ENCODE data around the gene MAEA. TPM values are rescaled to one million over a fixed set of nuclear protein-coding genes. Genes with fewer than 3 reads are reported as not detected.

MAEA gene
- total RNA-seq, 2 experiments from 2014 or later = 61.5 to 63.2 TPM

DNA sequence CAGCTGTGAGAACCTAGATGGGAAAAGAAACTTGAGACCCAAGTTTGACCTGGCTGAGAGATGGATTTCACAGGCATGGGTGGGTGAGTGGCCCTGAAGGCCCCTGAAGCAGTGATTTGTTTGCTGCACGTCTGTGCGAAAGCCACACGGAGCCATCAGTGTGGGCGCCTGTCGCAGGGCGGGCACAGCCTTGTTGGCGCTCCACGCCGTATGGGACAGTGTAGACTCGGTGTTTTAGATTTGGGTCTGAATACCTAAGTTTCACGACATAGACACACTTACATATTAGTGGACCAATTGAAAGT lies 35.4 kb downstream of the MAEA start:
- Histone ChIP-seq H3K4me1 (ENCODE audit: insufficient read depth, low read length) (peaks cover 45% of the 10 kb centered on the region), H3K9me3 (ENCODE audit: control insufficient read depth in 1 of 2, insufficient read depth in 1 of 2, low read length in 2 of 2) (no peaks in the 10 kb centered on the region), H3K4me3 (ENCODE audit: low read length) (no peak overlapping the region), H3K27ac (ENCODE audit: low read depth in 1 of 2, low read length in 2 of 2) (no peak overlapping the region), H3K27me3 (ENCODE audit: control insufficient read depth in 1 of 2, insufficient read depth in 2 of 2, low read length in 2 of 2) (no peaks in the 10 kb centered on the region), H3K36me3 (ENCODE audit: insufficient read depth, low read length) (peaks cover 69% of the 10 kb centered on the region)
- H3K4me1 Mint-ChIP-seq (ENCODE audit: low read depth) = peaks cover 12% of the 10 kb centered on the region
- ChIA-PET POLR2A (no interaction called here), CTCF (no interaction called here)
- intact Hi-C loops (cut with DNase I, micrococcal nuclease) = no loop called here
- H3K27me3 Mint-ChIP-seq = no peaks in the 10 kb centered on the region
- TF ChIP-seq, protein P1, sequence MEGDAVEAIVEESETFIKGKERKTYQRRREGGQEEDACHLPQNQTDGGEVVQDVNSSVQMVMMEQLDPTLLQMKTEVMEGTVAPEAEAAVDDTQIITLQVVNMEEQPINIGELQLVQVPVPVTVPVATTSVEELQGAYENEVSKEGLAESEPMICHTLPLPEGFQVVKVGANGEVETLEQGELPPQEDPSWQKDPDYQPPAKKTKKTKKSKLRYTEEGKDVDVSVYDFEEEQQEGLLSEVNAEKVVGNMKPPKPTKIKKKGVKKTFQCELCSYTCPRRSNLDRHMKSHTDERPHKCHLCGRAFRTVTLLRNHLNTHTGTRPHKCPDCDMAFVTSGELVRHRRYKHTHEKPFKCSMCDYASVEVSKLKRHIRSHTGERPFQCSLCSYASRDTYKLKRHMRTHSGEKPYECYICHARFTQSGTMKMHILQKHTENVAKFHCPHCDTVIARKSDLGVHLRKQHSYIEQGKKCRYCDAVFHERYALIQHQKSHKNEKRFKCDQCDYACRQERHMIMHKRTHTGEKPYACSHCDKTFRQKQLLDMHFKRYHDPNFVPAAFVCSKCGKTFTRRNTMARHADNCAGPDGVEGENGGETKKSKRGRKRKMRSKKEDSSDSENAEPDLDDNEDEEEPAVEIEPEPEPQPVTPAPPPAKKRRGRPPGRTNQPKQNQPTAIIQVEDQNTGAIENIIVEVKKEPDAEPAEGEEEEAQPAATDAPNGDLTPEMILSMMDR (IDR thresholded peaks at IDR 0.05) = no peak
- H3K36me3 Mint-ChIP-seq (ENCODE audit: low read depth) = peaks cover 43% of the 10 kb centered on the region
- no peak for ATAC-seq (ENCODE audit: poor library complexity)
- H3K9me3 Mint-ChIP-seq = no peaks in the 10 kb centered on the region
- no peak for DNase-seq
- H3K27ac Mint-ChIP-seq = no peak overlapping the region
- H3K4me3 Mint-ChIP-seq = no peak overlapping the region

DNA sequence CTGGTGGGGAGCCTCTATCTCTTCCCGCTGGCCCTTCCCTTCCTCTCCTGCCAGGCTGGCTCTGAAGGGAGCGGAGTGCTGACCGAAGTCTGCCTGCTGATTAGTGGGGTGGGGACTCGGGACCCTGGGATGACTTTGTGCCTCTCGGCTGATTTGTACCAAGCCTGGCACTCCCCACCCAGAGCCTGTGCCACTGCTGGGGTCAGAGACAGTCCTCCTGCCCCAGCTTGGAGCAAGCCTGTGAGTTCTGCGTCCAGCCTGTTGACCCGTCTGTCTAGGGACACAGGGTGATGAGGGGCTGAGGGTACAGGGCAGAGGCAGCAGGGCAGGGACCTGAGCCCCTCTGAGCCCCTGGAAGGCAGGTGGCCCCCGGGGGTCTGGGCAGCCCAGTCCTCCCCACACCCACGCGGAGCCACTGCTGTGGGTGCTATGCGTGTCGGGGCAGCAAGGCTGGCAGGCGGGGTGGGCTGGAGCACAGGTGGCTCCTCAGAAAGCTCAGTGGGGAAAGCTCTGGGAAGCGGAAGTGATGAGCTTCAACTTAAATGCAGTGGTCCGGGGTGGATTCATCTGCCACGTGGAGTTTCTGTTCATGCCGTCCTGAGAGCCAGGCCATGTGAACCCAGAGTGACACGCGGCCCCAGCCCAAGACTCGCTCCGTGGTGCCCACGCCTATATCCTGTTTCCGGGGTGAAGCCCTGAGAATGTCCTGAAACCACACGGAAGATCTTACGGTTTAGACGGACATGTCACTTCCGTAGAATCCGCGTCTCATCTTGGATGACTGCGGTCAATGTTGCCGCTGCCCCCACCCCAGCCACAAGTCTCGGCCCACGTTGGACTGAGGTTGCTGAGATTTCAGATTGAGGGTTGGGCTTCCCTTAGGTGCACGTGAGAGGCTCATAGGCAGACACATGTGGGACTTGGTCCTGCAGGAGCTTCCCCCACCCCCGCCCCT lies 36.3 kb downstream of the MAEA start:
- Mint-ChIP-seq H3K27me3 (no peaks in the 10 kb centered on the region), H3K4me3 (no peak overlapping the region)
- intact Hi-C loops (cut with DNase I, micrococcal nuclease) = no loop called here

DNA sequence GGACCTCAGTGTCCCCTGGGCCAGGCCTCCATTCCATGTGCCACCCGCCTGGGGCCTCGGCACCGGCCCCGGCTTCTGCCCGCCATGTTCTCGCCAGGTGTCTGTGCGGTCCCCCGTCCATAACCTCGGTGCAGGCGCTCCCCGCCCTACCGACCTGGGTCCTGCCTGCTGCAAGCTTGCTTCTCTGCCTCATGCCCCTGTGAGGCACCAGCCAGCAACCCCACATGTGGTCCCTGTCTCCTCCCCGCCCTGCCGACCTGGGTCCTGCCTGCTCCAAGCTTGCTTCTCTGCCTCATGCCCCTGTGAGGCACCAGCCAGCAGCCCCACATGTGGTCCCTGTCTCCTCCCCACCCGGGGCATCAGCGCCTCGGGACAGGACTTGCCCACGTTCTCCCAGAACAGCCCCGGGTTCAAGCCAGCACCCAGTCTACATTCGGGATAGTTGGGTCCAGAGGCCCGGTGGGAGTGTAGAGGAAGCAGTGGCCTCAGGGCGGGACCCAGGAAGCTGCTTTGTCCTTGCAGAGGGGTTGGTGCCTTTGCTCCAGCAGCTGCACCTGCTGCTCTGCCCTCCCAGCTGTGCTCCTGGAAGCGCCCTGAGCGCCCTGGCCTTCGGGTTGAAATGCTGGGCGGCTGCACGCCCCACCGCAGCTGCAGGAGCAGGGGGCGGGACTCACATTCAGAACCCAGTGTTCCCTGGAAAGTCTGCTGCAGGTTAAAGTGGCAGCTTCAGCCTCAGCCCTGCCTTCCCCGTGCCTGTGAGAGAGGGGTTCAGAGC lies 37.2 kb downstream of the MAEA start:
- CTCF ChIA-PET = no interaction called here
- H3K36me3 ChIP-seq (ENCODE audit: insufficient read depth, low read length) = peaks cover 66% of the 10 kb centered on the region
- no peaks in the 10 kb centered on the region for H3K27me3 ChIP-seq (ENCODE audit: control insufficient read depth in 1 of 2, insufficient read depth in 2 of 2, low read length in 2 of 2)
- H3K4me3 Mint-ChIP-seq = no peak overlapping the region
- intact Hi-C loops (cut with DNase I, micrococcal nuclease) = no loop called here
- TF ChIP-seq, protein P1 (IDR thresholded peaks at IDR 0.05) = no peak
- no peaks in the 10 kb centered on the region for H3K9me3 ChIP-seq (ENCODE audit: control insufficient read depth in 1 of 2, insufficient read depth in 1 of 2, low read length in 2 of 2)
- no peak overlapping the region for H3K4me3 ChIP-seq (ENCODE audit: low read length)
- no peak for DNase-seq
- no peaks in the 10 kb centered on the region for H3K27me3 Mint-ChIP-seq
- H3K9me3 Mint-ChIP-seq = no peaks in the 10 kb centered on the region
- no peak for ATAC-seq (ENCODE audit: poor library complexity)
- no peak overlapping the region for H3K27ac Mint-ChIP-seq
- POLR2A ChIA-PET = no interaction called here
- no peak overlapping the region for H3K27ac ChIP-seq (ENCODE audit: low read depth in 1 of 2, low read length in 2 of 2)
- peaks cover 28% of the 10 kb centered on the region for H3K4me1 Mint-ChIP-seq (ENCODE audit: low read depth)
- H3K4me1 ChIP-seq (ENCODE audit: insufficient read depth, low read length) = peaks cover 63% of the 10 kb centered on the region
- H3K36me3 Mint-ChIP-seq (ENCODE audit: low read depth) = peaks cover 38% of the 10 kb centered on the region

More for the DNA sequence above, 36.3 kb downstream of the MAEA start:
- peak overlapping the region; percentile 76 for H3K27ac Mint-ChIP-seq
- Histone ChIP-seq H3K4me3 (ENCODE audit: low read length) (no peak overlapping the region), H3K9me3 (ENCODE audit: control insufficient read depth in 1 of 2, insufficient read depth in 1 of 2, low read length in 2 of 2) (no peaks in the 10 kb centered on the region), H3K36me3 (ENCODE audit: insufficient read depth, low read length) (peaks cover 68% of the 10 kb centered on the region), H3K27ac (ENCODE audit: low read depth in 1 of 2, low read length in 2 of 2) (no peak overlapping the region), H3K27me3 (ENCODE audit: control insufficient read depth in 1 of 2, insufficient read depth in 2 of 2, low read length in 2 of 2) (no peaks in the 10 kb centered on the region), H3K4me1 (ENCODE audit: insufficient read depth, low read length) (peaks cover 53% of the 10 kb centered on the region)
- ChIA-PET POLR2A (no interaction called here), CTCF (no interaction called here)
- DNase-seq (no peak), ATAC-seq (ENCODE audit: poor library complexity) (no peak)
- H3K36me3 Mint-ChIP-seq (ENCODE audit: low read depth) = peaks cover 44% of the 10 kb centered on the region
- no peaks in the 10 kb centered on the region for H3K9me3 Mint-ChIP-seq
- H3K4me1 Mint-ChIP-seq (ENCODE audit: low read depth) = peaks cover 21% of the 10 kb centered on the region
- TF ChIP-seq, protein P1 (IDR thresholded peaks at IDR 0.05) = no peak
